ENCODE data around the gene EVC.
A peak's percentile ranks its signal among the peaks of the same experiment; 100 is the strongest.
"Not testable (repeated sequence)": the region's sequence is repeated elsewhere in the genome, so short reads cannot be mapped to it uniquely, and the experiment has no call there.

EVC gene

GRCh38 chr4:5793514-5793913 is 82.5 kb downstream of the EVC start:
- DNase-seq = no peak

- DNase-seq = no peak
Observed at GRCh38 chr4:5795580-5795979, 84.6 kb downstream of the EVC start.

GRCh38 chr4:5796976-5797375 is 86.0 kb downstream of the EVC start:
- DNase-seq = no peak

GRCh38 chr4:5797866-5798265 is 86.9 kb downstream of the EVC start:
- no peak for DNase-seq

GRCh38 chr4:5798462-5798861 is 87.5 kb downstream of the EVC start:
- no peak for DNase-seq

- no peak for DNase-seq
Observed at GRCh38 chr4:5798946-5799345, 87.9 kb downstream of the EVC start.

- DNase-seq = no peak
Observed at GRCh38 chr4:5799406-5799805, 88.4 kb downstream of the EVC start.

GRCh38 chr4:5800496-5800895 is 89.5 kb downstream of the EVC start:
- no peak for DNase-seq

GRCh38 chr4:5801696-5802095 is 90.7 kb downstream of the EVC start:
- no peak for DNase-seq

- no peak for DNase-seq
Observed at GRCh38 chr4:5802565-5802964, 91.6 kb downstream of the EVC start.

GRCh38 chr4:5804656-5805055 is 93.7 kb downstream of the EVC start:
- no peak for DNase-seq

GRCh38 chr4:5805270-5805669 is 94.3 kb downstream of the EVC start:
- DNase-seq = no peak

- no peak for DNase-seq
Observed at GRCh38 chr4:5808081-5808741, 97.2 kb downstream of the EVC start.

- DNase-seq = no peak
Observed at GRCh38 chr4:5809216-5809776, 98.3 kb downstream of the EVC start.

- no peak for DNase-seq
Observed at GRCh38 chr4:5810151-5810550, 99.2 kb downstream of the EVC start.

- DNase-seq = no peak
Observed at GRCh38 chr4:5810770-5811430, 99.9 kb downstream of the EVC start.

- not testable (repeated sequence) for DNase-seq
Observed at GRCh38 chr4:5812057-5812456, 101.1 kb downstream of the EVC start.

GRCh38 chr4:5812506-5813229 is 101.7 kb downstream of the EVC start:
- DNase-seq = peak; percentile 39

- no peak for DNase-seq
Observed at GRCh38 chr4:5813882-5814255, 102.9 kb downstream of the EVC start.

GRCh38 chr4:5814421-5814820 is 103.4 kb downstream of the EVC start:
- no peak for DNase-seq

- DNase-seq = no peak
Observed at GRCh38 chr4:5815641-5816040, 104.6 kb downstream of the EVC start.

- no peak for DNase-seq
Observed at GRCh38 chr4:5816101-5816500, 105.1 kb downstream of the EVC start.

GRCh38 chr4:5816851-5817375 is 105.9 kb downstream of the EVC start:
- DNase-seq = no peak
